Measurements from ENCODE around the gene C2orf49.

The C2orf49 gene

DNA sequence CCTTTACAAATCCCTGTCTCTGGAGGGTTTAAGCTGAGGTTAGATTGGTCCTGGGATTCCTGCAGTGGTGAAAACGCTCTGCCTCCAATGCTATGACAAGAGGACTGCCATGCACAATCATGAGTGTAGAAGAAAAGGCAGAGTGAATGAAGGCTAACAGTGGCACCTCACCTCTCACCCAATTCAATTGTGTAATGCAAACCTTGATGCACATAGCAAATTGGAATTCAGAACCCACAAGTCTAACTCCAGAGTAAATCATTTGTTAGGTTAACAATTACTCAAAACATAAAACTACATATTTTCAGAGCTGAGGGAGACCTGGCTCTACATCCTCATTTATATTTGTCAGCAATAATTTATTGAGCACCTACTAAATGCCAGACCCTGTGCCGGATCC lies 9.7 kb upstream of the C2orf49 start:
- Histone ChIP-seq H3K9ac (ENCODE audit: insufficient read length, low read depth) (no peak overlapping the region), H3K9me3 (ENCODE audit: insufficient read depth, low read length) (no peaks in the 10 kb centered on the region), H3K4me1 (ENCODE audit: insufficient read depth, insufficient read length) (peaks cover 12% of the 10 kb centered on the region), H3K4me3 (ENCODE audit: insufficient read length, low read depth) (no peak overlapping the region), H3K36me3 (ENCODE audit: insufficient read depth, insufficient read length, low read length) (peaks cover 5% of the 10 kb centered on the region), H3K27me3 (ENCODE audit: insufficient read depth, insufficient read length) (no peaks in the 10 kb centered on the region)
- no peak for TF ChIP-seq ZNF274 (IDR thresholded peaks at IDR 0.05; ENCODE audit: low read depth, low read length)
- TF ChIP-seq YY1 (IDR thresholded peaks at IDR 0.05; ENCODE audit: insufficient read depth, insufficient read length), result no peak
- TF ChIP-seq SUZ12 (IDR thresholded peaks at IDR 0.05; ENCODE audit: extremely low read depth, insufficient read depth, insufficient read length), result no peak
- no peak for DNase-seq (ENCODE audit: low read depth, low spot score)

DNA sequence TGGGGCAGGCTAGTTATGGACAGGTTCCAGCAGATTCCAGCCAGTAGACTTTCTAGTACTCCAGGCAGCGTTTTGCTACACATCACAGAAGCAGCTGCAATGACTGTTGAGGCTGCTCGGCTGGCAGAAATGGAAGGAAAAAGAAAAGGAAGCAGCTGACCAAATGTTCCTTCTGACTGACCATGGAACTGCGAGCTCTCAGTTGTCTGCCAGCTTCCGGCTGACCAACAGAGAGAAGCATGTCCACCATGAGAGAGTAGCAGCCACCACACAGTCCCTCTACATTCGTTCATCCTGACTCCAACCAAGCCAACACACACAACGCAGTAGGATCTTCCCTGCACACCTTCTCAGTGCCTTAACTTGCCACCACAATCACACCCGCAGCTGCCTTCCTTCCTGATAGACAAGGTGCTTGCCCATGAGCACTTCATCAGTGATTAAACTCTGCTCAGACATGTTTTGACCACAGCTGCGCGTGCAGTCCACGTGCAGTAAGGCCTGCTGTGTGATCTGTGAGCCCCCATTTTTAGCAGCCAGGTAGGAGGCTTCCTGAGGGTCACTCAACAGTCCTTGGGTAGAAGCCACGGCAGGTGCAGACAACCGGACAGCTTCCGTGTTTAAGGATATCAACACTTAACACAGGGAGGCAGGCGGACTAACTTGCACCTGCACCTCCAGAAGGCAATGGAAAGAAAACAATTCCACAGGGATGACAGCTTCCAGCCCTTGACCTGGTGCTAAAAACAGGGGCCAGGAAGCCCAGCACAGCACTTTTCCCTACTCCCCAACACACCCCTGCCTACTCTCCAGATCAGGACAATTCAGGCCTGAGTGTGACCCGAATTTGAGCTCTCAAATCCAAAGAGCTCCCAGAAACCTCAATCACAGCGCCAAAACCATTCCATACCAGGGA lies 8.8 kb upstream of the C2orf49 start:
- no peaks in the 10 kb centered on the region for H3K27me3 ChIP-seq (ENCODE audit: insufficient read depth, insufficient read length)
- peak overlapping the region; percentile 80 for H3K9ac ChIP-seq (ENCODE audit: insufficient read length, low read depth)
- H3K9me3 ChIP-seq (ENCODE audit: insufficient read depth, low read length), result no peaks in the 10 kb centered on the region
- peaks cover 12% of the 10 kb centered on the region for H3K4me1 ChIP-seq (ENCODE audit: insufficient read depth, insufficient read length)
- peak overlapping the region; percentile 62 for H3K4me3 ChIP-seq (ENCODE audit: insufficient read length, low read depth)
- H3K36me3 ChIP-seq (ENCODE audit: insufficient read depth, insufficient read length, low read length), result peaks cover 5% of the 10 kb centered on the region
- DNase-seq (ENCODE audit: low read depth, low spot score), result no peak
- TF ChIP-seq ZNF274 (IDR thresholded peaks at IDR 0.05; ENCODE audit: low read depth, low read length) (no peak), YY1 (IDR thresholded peaks at IDR 0.05; ENCODE audit: insufficient read depth, insufficient read length) (no peak), SUZ12 (IDR thresholded peaks at IDR 0.05; ENCODE audit: extremely low read depth, insufficient read depth, insufficient read length) (no peak)

GRCh38 chr2:105329197-105329554 lies 8.2 kb upstream of the C2orf49 start:
- Histone ChIP-seq H3K4me3 (ENCODE audit: insufficient read length, low read depth) (peak overlapping the region; percentile 62), H3K9ac (ENCODE audit: insufficient read length, low read depth) (peak overlapping the region; percentile 80), H3K27me3 (ENCODE audit: insufficient read depth, insufficient read length) (no peaks in the 10 kb centered on the region), H3K9me3 (ENCODE audit: insufficient read depth, low read length) (no peaks in the 10 kb centered on the region), H3K4me1 (ENCODE audit: insufficient read depth, insufficient read length) (peaks cover 12% of the 10 kb centered on the region), H3K36me3 (ENCODE audit: insufficient read depth, insufficient read length, low read length) (peaks cover 12% of the 10 kb centered on the region)
- TF ChIP-seq SUZ12 (IDR thresholded peaks at IDR 0.05; ENCODE audit: extremely low read depth, insufficient read depth, insufficient read length), result no peak
- no peak for TF ChIP-seq YY1 (IDR thresholded peaks at IDR 0.05; ENCODE audit: insufficient read depth, insufficient read length)
- no peak for TF ChIP-seq ZNF274 (IDR thresholded peaks at IDR 0.05; ENCODE audit: low read depth, low read length)
- DNase-seq (ENCODE audit: low read depth, low spot score), result no peak

GRCh38 chr2:105329561-105330495 lies 7.5 kb upstream of the C2orf49 start, which contains the start of gene TGFBRAP1:
Gene TGFBRAP1 (minus strand): TSS chr2:105329735. CDS start chr2:105308301, 21,434 bp downstream.
- Histone ChIP-seq H3K9ac (ENCODE audit: insufficient read length, low read depth) (peak within 1 kb of the TSS; percentile 86), H3K4me1 (ENCODE audit: insufficient read depth, insufficient read length) (peaks cover 10% of the 10 kb centered on the region), H3K27me3 (ENCODE audit: insufficient read depth, insufficient read length) (no peaks in the 10 kb centered on the region), H3K36me3 (ENCODE audit: insufficient read depth, insufficient read length, low read length) (peaks cover 18% of the 10 kb centered on the region), H3K4me3 (ENCODE audit: insufficient read length, low read depth) (peak within 1 kb of the TSS; percentile 62), H3K9me3 (ENCODE audit: insufficient read depth, low read length) (no peaks in the 10 kb centered on the region)
- TF ChIP-seq SUZ12 (IDR thresholded peaks at IDR 0.05; ENCODE audit: extremely low read depth, insufficient read depth, insufficient read length) (no peak), ZNF274 (IDR thresholded peaks at IDR 0.05; ENCODE audit: low read depth, low read length) (no peak), YY1 (IDR thresholded peaks at IDR 0.05; ENCODE audit: insufficient read depth, insufficient read length) (no peak)
- no peak for DNase-seq (ENCODE audit: low read depth, low spot score)

GRCh38 chr2:105330681-105331375 lies 6.5 kb upstream of the C2orf49 start:
- Histone ChIP-seq H3K27me3 (ENCODE audit: insufficient read depth, insufficient read length) (no peaks in the 10 kb centered on the region), H3K9me3 (ENCODE audit: insufficient read depth, low read length) (no peaks in the 10 kb centered on the region), H3K36me3 (ENCODE audit: insufficient read depth, insufficient read length, low read length) (peaks cover 27% of the 10 kb centered on the region), H3K4me3 (ENCODE audit: insufficient read length, low read depth) (no peak overlapping the region), H3K4me1 (ENCODE audit: insufficient read depth, insufficient read length) (peaks cover 3% of the 10 kb centered on the region), H3K9ac (ENCODE audit: insufficient read length, low read depth) (no peak overlapping the region)
- TF ChIP-seq SUZ12 (IDR thresholded peaks at IDR 0.05; ENCODE audit: extremely low read depth, insufficient read depth, insufficient read length), result no peak
- TF ChIP-seq ZNF274 (IDR thresholded peaks at IDR 0.05; ENCODE audit: low read depth, low read length), result no peak
- DNase-seq (ENCODE audit: low read depth, low spot score), result no peak

GRCh38 chr2:105334211-105334610 lies 3.1 kb upstream of the C2orf49 start:
- H3K9me3 ChIP-seq (ENCODE audit: insufficient read depth, low read length), result no peaks in the 10 kb centered on the region
- DNase-seq (ENCODE audit: low read depth, low spot score), result no peak
- H3K27me3 ChIP-seq (ENCODE audit: insufficient read depth, insufficient read length), result no peaks in the 10 kb centered on the region
- no peak overlapping the region for H3K9ac ChIP-seq (ENCODE audit: insufficient read length, low read depth)
- H3K36me3 ChIP-seq (ENCODE audit: insufficient read depth, insufficient read length, low read length), result peaks cover 28% of the 10 kb centered on the region
- H3K4me1 ChIP-seq (ENCODE audit: insufficient read depth, insufficient read length), result peaks cover 3% of the 10 kb centered on the region
- TF ChIP-seq ZNF274 (IDR thresholded peaks at IDR 0.05; ENCODE audit: low read depth, low read length) (no peak), YY1 (IDR thresholded peaks at IDR 0.05; ENCODE audit: insufficient read depth, insufficient read length) (no peak), SUZ12 (IDR thresholded peaks at IDR 0.05; ENCODE audit: extremely low read depth, insufficient read depth, insufficient read length) (no peak)
- no peak overlapping the region for H3K4me3 ChIP-seq (ENCODE audit: insufficient read length, low read depth)

Measured in NT2/D1 (cell line).